PC-9 (cell line): ENCODE results near the gene CHMP4B.

Experiments used
- CTCF ChIP-seq: fragments of 200-600 bp; sonication (generic); conservative IDR thresholded peaks from 2 replicates; pipeline ENCODE4 v1.6.1; 2017; ENCODE audit warnings: mixed run types, antibody characterized with exemption, mild to moderate bottlenecking, moderate library complexity
- EZH2 ChIP-seq: fragments of 200-600 bp; sonication (generic); IDR thresholded peaks from 2 replicates; pipeline ENCODE4 v1.8.0; 2017; ENCODE audit warnings: antibody characterized with exemption, low read depth

GRCh38 chr20:33783256-33783655, 27.9 kb upstream of the CHMP4B start:
- TF ChIP-seq CTCF (no peak), EZH2 (no peak)
